HepG2 (cell line): ENCODE results near the gene EFEMP2. TPM values are rescaled to one million over a fixed set of nuclear protein-coding genes. Genes with fewer than 3 reads are reported as not detected.

Experiments used
- ARNTL ChIP-seq: sonication (generic); formaldehyde crosslinking; IDR thresholded peaks from 2 replicates; pipeline ENCODE4 v1.4.0; 2020; ENCODE audit warnings: mild to moderate bottlenecking, missing genetic modification reagents
- ATF7 ChIP-seq, 2 experiments: fragments of 450-650 bp in 1 of 2; sonication (generic) in 1 of 2; formaldehyde crosslinking in 1 of 2; IDR thresholded peaks; 2 replicates each; pipeline versions ENCODE4 v1.4.0 to v1.6.1; 2016 to 2020; ENCODE audit warnings: antibody characterized with exemption in 1 of 2, mild to moderate bottlenecking in 1 of 2, missing genetic modification reagents in 1 of 2
- ATF7-NPFF ChIP-seq: sonication (generic); formaldehyde crosslinking; IDR thresholded peaks from 2 replicates; pipeline ENCODE4 v1.8.1; 2023; ENCODE audit warnings: mild to moderate bottlenecking, low read depth, missing genetic modification reagents, moderate library complexity
- JUN ChIP-seq: sonication (generic); formaldehyde crosslinking; IDR thresholded peaks from 2 replicates; pipeline ENCODE4 v1.4.0; 2020; ENCODE audit warnings: mild to moderate bottlenecking, missing genetic modification reagents
- MED8 ChIP-seq: sonication (generic); formaldehyde crosslinking; IDR thresholded peaks from 2 replicates; pipeline ENCODE4 v1.8.1; 2023; ENCODE audit warnings: mild to moderate bottlenecking, missing genetic modification reagents; ENCODE audit not compliant: insufficient replicate concordance
- REST ChIP-seq, 2 experiments: IDR thresholded peaks; 2 replicates each; pipeline ENCODE4 v1.6.1; 2011 to 2012; ENCODE audit warnings: low read length in 2 of 2, borderline replicate concordance in 1 of 2, low read depth in 1 of 2, mild to moderate bottlenecking in 1 of 2, moderate library complexity in 1 of 2
- SNAPC4 ChIP-seq: sonication (generic); formaldehyde crosslinking; IDR thresholded peaks from 2 replicates; pipeline ENCODE4 v1.4.0; 2020; ENCODE audit warnings: mild to moderate bottlenecking, missing genetic modification reagents
- TFAP4 ChIP-seq: sonication (generic); IDR thresholded peaks from 2 replicates; pipeline ENCODE4 v1.6.1; 2016; ENCODE audit warnings: low read depth, borderline replicate concordance
- TFDP1 ChIP-seq: IDR thresholded peaks from 2 replicates; pipeline ENCODE4 v1.6.1; 2016; ENCODE audit warnings: missing compliant biosample characterization, missing genetic modification reagents, borderline replicate concordance
- ZBTB33 ChIP-seq: sonication (generic); formaldehyde crosslinking; IDR thresholded peaks from 2 replicates; pipeline ENCODE4 v1.4.0; 2020; ENCODE audit warnings: missing genetic modification reagents
- ZNF296 ChIP-seq: sonication (generic); formaldehyde crosslinking; conservative IDR thresholded peaks from 2 replicates; pipeline ENCODE4 v1.5.0; 2020; ENCODE audit warnings: mild to moderate bottlenecking, missing genetic modification reagents
- ZNF333 ChIP-seq: sonication (generic); formaldehyde crosslinking; IDR thresholded peaks from 2 replicates; pipeline ENCODE4 v1.4.0; 2020; ENCODE audit warnings: mild to moderate bottlenecking, missing genetic modification reagents, borderline replicate concordance
- ZNF569 ChIP-seq: sonication (generic); formaldehyde crosslinking; IDR thresholded peaks from 2 replicates; pipeline ENCODE4 v1.5.0; 2020; ENCODE audit warnings: mild to moderate bottlenecking, missing genetic modification reagents, moderate library complexity, borderline replicate concordance
- polyA plus RNA-seq, 8 experiments: library from polyadenylated mRNA; depleted of rRNA in 3 of 8; stranded (reverse) in 7 of 8; unstranded in 1 of 8; fragments of >200 nt; fragmentation: Illumina TruSeq in 4 of 8; extraction: Trizol in 4 of 8; gene quantifications; 2 replicates each; pipeline versions ENCODE4 v1.2.1 to v1.2.3, GENCODE V29; 2011 to 2016; ENCODE audit warnings: low read depth in 4 of 8, missing spikeins in 1 of 8, mixed read lengths in 1 of 8; ENCODE audit not compliant: insufficient read depth in 1 of 8
- total RNA-seq, 5 experiments: library from RNA; depleted of rRNA; stranded (reverse); fragments of >200 nt; fragmentation: Illumina TruSeq; extraction: Trizol; gene quantifications; 2 replicates each; pipeline ENCODE4 v1.2.3, GENCODE V29; 2016; ENCODE audit warnings: low read depth in 1 of 5

EFEMP2 gene
- total and polyA plus RNA-seq, 2 of the 13 experiments (the other 11 are each of a cell fraction or from before 2014, with no cell fraction given) = 7.4 to 29.7 TPM

GRCh38 chr11:65860278-65861164, 12.1 kb downstream of the EFEMP2 start, which contains the start of gene MUS81 (continued):
- TF ChIP-seq ZNF569 (CRISPR knock-in tag) = 0 out of 2 replicates have a peak, but pooled peaks have one; percentile 62
- no peak for TF ChIP-seq JUN (CRISPR knock-in tag)
- TF ChIP-seq SNAPC4 (CRISPR knock-in tag) = peak; percentile 35; the same call in 1 of the 2 replicates
- TF ChIP-seq TFDP1 (CRISPR knock-in tag) = peak; percentile 61; the same call in 1 of the 2 replicates
- TF ChIP-seq ZNF333 (CRISPR knock-in tag) = peak; percentile 66; the same call in 1 of the 2 replicates
- TF ChIP-seq MED8 (CRISPR knock-in tag) = peak; percentile 77
- no peak for TF ChIP-seq REST (IDR thresholded peaks at IDR 0.05; ENCODE audit: borderline replicate concordance in 1 of 2, low read depth in 1 of 2, low read length in 2 of 2)
- TF ChIP-seq ATF7-NPFF (CRISPR knock-in tag) = peak; percentile 62; the same call in 1 of the 2 replicates
- TF ChIP-seq ZBTB33 = peak; percentile 66
- TF ChIP-seq ARNTL (CRISPR knock-in tag) = peak; percentile 19; the same call in 1 of the 2 replicates
- peak; percentile 35; the same call in 1 of the 2 replicates for TF ChIP-seq TFAP4
- TF ChIP-seq ZNF296 (CRISPR knock-in tag) = no peak
- TF ChIP-seq ATF7 (IDR thresholded peaks at IDR 0.05) = no peak
- no peak; the same call in 1 of the 2 replicates for TF ChIP-seq ATF7 (CRISPR knock-in tag; IDR thresholded peaks at IDR 0.05)
